Measurements from ENCODE around the gene TEX2. TPM values are rescaled to one million over a fixed set of nuclear protein-coding genes. Genes with fewer than 3 reads are reported as not detected.

TEX2 gene
- total and polyA plus RNA-seq, 2 of the 13 experiments (the other 11 are each of a cell fraction or from before 2014, with no cell fraction given): 21.4 to 37.7 TPM

GRCh38 chr17:64180089-64181073 lies 82.7 kb downstream of the TEX2 start (continued):
- no peak for TF ChIP-seq PATZ1 (CRISPR knock-in tag; IDR thresholded peaks at IDR 0.05)
- no peak for TF ChIP-seq ZNF501 (CRISPR knock-in tag; IDR thresholded peaks at IDR 0.05)
- no peak for TF ChIP-seq ZNF616 (CRISPR knock-in tag; IDR thresholded peaks at IDR 0.05; ENCODE audit: low read depth)
- TF ChIP-seq CTCF (CRISPR knock-in tag; IDR thresholded peaks at IDR 0.05): no peak
- no peak for TF ChIP-seq EEA1 (CRISPR knock-in tag; IDR thresholded peaks at IDR 0.05; ENCODE audit: borderline replicate concordance)
- peak; percentile 80; the same call in 1 of the 2 replicates for TF ChIP-seq ZBTB33 (CRISPR knock-in tag; IDR thresholded peaks at IDR 0.05)
- TF ChIP-seq MIXL1 (CRISPR knock-in tag; IDR thresholded peaks at IDR 0.05): no peak

Measured in HepG2 (cell line).